Esophagus mucosa (tissue), 1 donor: ENCODE results near the gene ERP44. TPM values are rescaled to one million over a fixed set of nuclear protein-coding genes. Genes with fewer than 3 reads are reported as not detected.
A peak's percentile ranks its signal among the peaks of the same experiment; 100 is the strongest.
"Not testable (repeated sequence)": the region's sequence is repeated elsewhere in the genome, so short reads cannot be mapped to it uniquely, and the experiment has no call there.

Experiments used
- ATAC-seq: fragments of 200-7000 bp; cut with Tn5 transposase; one replicate; pipeline ENCODE4 v1.9.1; 2020
- total RNA-seq: library from RNA; stranded (reverse); gene quantifications from one replicate; pipeline ENCODE4 v1.2.4, GENCODE V29; 2023
- donor health status: DM: yes; HTN: yes; CAD: no.

The ERP44 gene
- total RNA-seq, result 14.2 TPM

GRCh38 chr9:100098887-100099721 is at the start of gene ERP44, which contains the start of gene INVS:
TSS of gene ERP44 (minus strand) at chr9:100099000. CDS start at chr9:100098840, 160 bp downstream.
TSS of gene INVS (plus strand) at chr9:100099243. CDS start at chr9:100104522, 5,279 bp downstream.
- ATAC-seq, result peak; percentile 99

GRCh38 chr9:100145976-100146375 is 47.2 kb upstream of the ERP44 start:
- ATAC-seq, result not testable (repeated sequence)

GRCh38 chr9:100145167-100145934 is 46.6 kb upstream of the ERP44 start:
- ATAC-seq, result not testable (repeated sequence)

- not testable (repeated sequence) for ATAC-seq
Measured at GRCh38 chr9:100141862-100142261, 43.1 kb upstream of the ERP44 start.

GRCh38 chr9:100140303-100140702 is 41.5 kb upstream of the ERP44 start:
- not testable (repeated sequence) for ATAC-seq

GRCh38 chr9:100136799-100137198 is 38.0 kb upstream of the ERP44 start:
- ATAC-seq, result not testable (repeated sequence)

GRCh38 chr9:100134731-100135130 is 35.9 kb upstream of the ERP44 start:
- ATAC-seq, result no peak

- ATAC-seq, result no peak
Measured at GRCh38 chr9:100131875-100132430, 33.2 kb upstream of the ERP44 start.

GRCh38 chr9:100131216-100131615 is 32.4 kb upstream of the ERP44 start:
- no peak for ATAC-seq

- no peak for ATAC-seq
Measured at GRCh38 chr9:100129772-100130171, 31.0 kb upstream of the ERP44 start.

- ATAC-seq, result no peak
Measured at GRCh38 chr9:100126423-100126822, 27.6 kb upstream of the ERP44 start.

GRCh38 chr9:100125910-100126309 is 27.1 kb upstream of the ERP44 start:
- ATAC-seq, result peak; percentile 68

- no peak for ATAC-seq
Measured at GRCh38 chr9:100125236-100125635, 26.4 kb upstream of the ERP44 start.

- no peak for ATAC-seq
Measured at GRCh38 chr9:100120286-100120685, 21.5 kb upstream of the ERP44 start.

GRCh38 chr9:100117316-100117715 is 18.5 kb upstream of the ERP44 start:
- ATAC-seq, result no peak

GRCh38 chr9:100112677-100113336 is 14.0 kb upstream of the ERP44 start:
- ATAC-seq, result no peak

- ATAC-seq, result peak; percentile 94
Measured at GRCh38 chr9:100111235-100111634, 12.4 kb upstream of the ERP44 start.

GRCh38 chr9:100108559-100108958 is 9.8 kb upstream of the ERP44 start:
- no peak for ATAC-seq

- ATAC-seq, result peak; percentile 65
Measured at GRCh38 chr9:100106616-100107015, 7.8 kb upstream of the ERP44 start.

GRCh38 chr9:100105861-100106260 is 7.1 kb upstream of the ERP44 start:
- ATAC-seq, result peak; percentile 26

- peak; percentile 68 for ATAC-seq
Measured at GRCh38 chr9:100104314-100104713, 5.5 kb upstream of the ERP44 start.

- no peak for ATAC-seq
Measured at GRCh38 chr9:100101608-100102007, 2.8 kb upstream of the ERP44 start.
